Nephron progenitor cell (in vitro differentiated cells): Measurements from ENCODE around the gene SLC8A2.

ENCODE experiments used
- DNase-seq: peaks from one replicate; pipeline ENCODE4 v3.0.0; 2021
- H3K27ac Mint-ChIP-seq: 2 replicates; pipeline ENCODE4 v1.8.0; 2021; ENCODE audit warnings: mild to moderate bottlenecking, moderate library complexity, mixed read lengths
- H3K27me3 Mint-ChIP-seq: 2 replicates; pipeline ENCODE4 v1.8.0; 2021; ENCODE audit warnings: mild to moderate bottlenecking, low read depth, mixed read lengths; ENCODE audit not compliant: poor library complexity
- H3K36me3 Mint-ChIP-seq: 2 replicates; pipeline ENCODE4 v1.8.0; 2021; ENCODE audit warnings: low read depth, mixed read lengths
- H3K4me1 Mint-ChIP-seq: 2 replicates; pipeline ENCODE4 v1.8.0; 2021; ENCODE audit warnings: mixed read lengths
- H3K4me3 Mint-ChIP-seq: 2 replicates; pipeline ENCODE4 v1.8.0; 2021; ENCODE audit warnings: mild to moderate bottlenecking, moderate library complexity, mixed read lengths
- H3K9me3 Mint-ChIP-seq: 2 replicates; pipeline ENCODE4 v1.8.0; 2021; ENCODE audit warnings: mild to moderate bottlenecking, moderate library complexity, mixed read lengths
- CTCF ChIP-seq: fragments of 200-600 bp; sonication (generic); IDR thresholded peaks from 2 replicates; pipeline ENCODE4 v1.5.0; 2021; ENCODE audit warnings: antibody characterized with exemption

The SLC8A2 gene

GRCh38 chr19:47381121-47381520, 90.6 kb downstream of the SLC8A2 start:
- H3K9me3 Mint-ChIP-seq = no peaks in the 10 kb centered on the region
- H3K4me3 Mint-ChIP-seq = no peak overlapping the region
- peaks cover 3% of the 10 kb centered on the region for H3K27me3 Mint-ChIP-seq
- peaks cover 23% of the 10 kb centered on the region for H3K36me3 Mint-ChIP-seq
- DNase-seq = no peak
- no peak for TF ChIP-seq CTCF
- H3K4me1 Mint-ChIP-seq = peaks cover 6% of the 10 kb centered on the region
- H3K27ac Mint-ChIP-seq = no peak overlapping the region

- Mint-ChIP-seq H3K4me3 (no peak overlapping the region), H3K36me3 (peaks cover 23% of the 10 kb centered on the region), H3K27me3 (peaks cover 3% of the 10 kb centered on the region), H3K27ac (no peak overlapping the region), H3K4me1 (peaks cover 3% of the 10 kb centered on the region), H3K9me3 (no peaks in the 10 kb centered on the region)
- no peak for TF ChIP-seq CTCF
- DNase-seq = no peak
Observed at GRCh38 chr19:47380559-47380958, 91.1 kb downstream of the SLC8A2 start.

GRCh38 chr19:47379381-47379938, 92.2 kb downstream of the SLC8A2 start:
- TF ChIP-seq CTCF = no peak
- no peak for DNase-seq
- H3K27ac Mint-ChIP-seq = peak overlapping the region; percentile 57
- H3K4me3 Mint-ChIP-seq = no peak overlapping the region
- H3K36me3 Mint-ChIP-seq = peaks cover 25% of the 10 kb centered on the region
- no peaks in the 10 kb centered on the region for H3K27me3 Mint-ChIP-seq
- no peaks in the 10 kb centered on the region for H3K4me1 Mint-ChIP-seq
- no peaks in the 10 kb centered on the region for H3K9me3 Mint-ChIP-seq

- H3K27me3 Mint-ChIP-seq = no peaks in the 10 kb centered on the region
- H3K27ac Mint-ChIP-seq = no peak overlapping the region
- no peak overlapping the region for H3K4me3 Mint-ChIP-seq
- TF ChIP-seq CTCF = no peak
- H3K4me1 Mint-ChIP-seq = no peaks in the 10 kb centered on the region
- no peak for DNase-seq
- peaks cover 27% of the 10 kb centered on the region for H3K36me3 Mint-ChIP-seq
- no peaks in the 10 kb centered on the region for H3K9me3 Mint-ChIP-seq
Observed at GRCh38 chr19:47378246-47378645, 93.4 kb downstream of the SLC8A2 start.
